Stimulated activated CD4-positive, alpha-beta T cell treated with anti-CD3 and anti-CD28 coated beads, TNF-alpha, amount 100 ng/mL, for 24 hours (primary cell): Measurements from ENCODE around the gene SYT9.

Source experiments
- DNase-seq, 3 experiments: peaks; one replicate each; pipeline ENCODE4 v3.0.0-alpha.2; 2020; ENCODE audit warnings: low read depth in 3 of 3

Gene SYT9

DNA sequence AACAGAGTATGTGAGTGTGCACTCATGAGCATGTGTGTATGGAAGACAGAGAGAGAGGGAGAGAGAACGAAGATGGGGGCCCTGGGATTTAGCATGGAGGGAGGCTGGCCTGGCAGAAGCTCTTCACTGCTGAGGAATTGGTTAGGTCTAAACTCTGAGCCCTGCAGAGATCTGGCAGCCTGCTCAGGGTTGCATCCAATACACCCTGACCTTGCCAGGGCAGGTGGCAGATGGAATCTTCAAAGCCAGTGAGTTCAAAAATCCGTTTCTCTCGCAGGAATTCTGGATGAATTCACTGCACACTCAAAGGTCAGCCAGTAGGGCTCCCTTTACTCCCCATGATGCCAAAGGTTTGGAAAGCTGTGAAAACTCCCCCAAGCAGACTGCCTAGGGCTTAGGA is 172.2 kb downstream of the SYT9 start:
- DNase-seq = no peak

DNA sequence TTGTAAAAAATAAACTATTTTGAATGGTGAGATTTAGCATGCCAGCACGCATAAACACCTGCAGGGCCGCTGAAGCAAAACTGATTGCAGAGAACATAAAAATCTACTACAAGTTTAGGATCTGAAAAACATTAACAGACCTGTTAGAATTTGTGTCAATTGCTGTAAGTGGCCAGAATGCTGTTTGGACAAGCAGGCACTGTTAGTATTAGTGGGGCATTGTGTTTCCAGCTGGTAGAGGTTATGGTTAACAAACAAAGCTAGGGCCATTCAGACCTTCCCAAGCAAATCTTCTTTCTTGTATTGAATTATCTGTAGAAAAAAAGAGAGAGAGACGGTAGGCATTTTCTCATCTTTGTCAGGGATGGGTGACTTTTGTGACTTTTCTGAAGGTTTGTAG is 176.0 kb downstream of the SYT9 start:
- DNase-seq = no peak

DNA sequence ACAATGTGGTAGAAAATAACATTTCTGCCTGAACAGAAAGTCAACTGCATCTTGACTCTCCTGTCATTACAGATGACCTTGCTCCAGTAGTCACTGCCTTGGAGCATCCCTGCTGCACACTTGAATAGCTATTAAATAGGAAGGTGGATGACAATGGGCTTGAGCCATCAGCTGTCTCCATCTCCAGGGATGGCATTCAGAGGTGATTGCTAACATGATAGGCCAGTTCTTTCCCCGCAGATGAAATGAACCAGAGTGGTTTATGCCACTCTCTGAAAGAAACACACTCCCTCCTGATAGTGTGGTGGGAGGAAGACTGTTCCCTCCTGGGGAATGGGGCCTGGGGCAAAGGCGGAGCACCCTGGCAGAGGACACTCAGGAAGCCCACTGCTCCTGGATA is 176.5 kb downstream of the SYT9 start:
- DNase-seq = no peak

DNA sequence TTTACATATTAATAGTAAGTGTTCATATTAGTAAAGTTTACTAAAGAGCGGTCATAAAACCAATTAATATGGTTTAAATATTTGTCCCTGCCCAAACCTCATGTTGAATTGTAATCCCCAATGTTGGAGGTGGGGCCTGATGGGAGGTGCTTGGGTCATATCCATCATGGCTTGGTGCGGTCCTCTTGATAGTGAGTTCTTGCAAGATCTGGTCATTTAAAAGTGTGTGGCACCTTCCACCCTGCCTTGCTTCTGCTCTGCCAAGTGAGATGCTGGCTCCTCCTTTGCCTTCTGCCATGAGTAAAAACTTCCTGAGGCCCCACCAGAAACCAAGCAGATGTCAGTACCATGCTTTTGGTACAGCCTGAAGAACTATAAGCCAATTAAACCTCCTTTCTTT is 178.8 kb downstream of the SYT9 start:
- DNase-seq = no peak

DNA sequence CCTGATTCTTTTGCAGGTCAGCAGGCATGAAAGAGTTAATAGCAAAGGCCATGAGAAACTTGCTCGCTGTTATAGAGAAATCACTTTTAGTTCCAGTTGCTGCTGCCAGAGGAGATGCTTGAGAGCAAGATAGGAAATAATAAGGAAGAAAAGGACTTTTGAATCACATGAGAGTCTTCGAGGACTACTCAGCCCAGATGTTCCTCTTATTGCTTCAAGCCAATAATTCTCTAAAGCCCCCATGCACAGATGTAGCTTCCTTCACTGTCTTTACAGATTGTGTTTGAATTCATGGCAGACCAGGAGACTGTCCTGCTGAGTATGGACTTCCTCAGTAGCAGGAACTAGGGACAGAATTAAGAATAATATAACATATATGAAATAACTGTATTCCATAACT is 183.5 kb downstream of the SYT9 start:
- no peak for DNase-seq

DNA sequence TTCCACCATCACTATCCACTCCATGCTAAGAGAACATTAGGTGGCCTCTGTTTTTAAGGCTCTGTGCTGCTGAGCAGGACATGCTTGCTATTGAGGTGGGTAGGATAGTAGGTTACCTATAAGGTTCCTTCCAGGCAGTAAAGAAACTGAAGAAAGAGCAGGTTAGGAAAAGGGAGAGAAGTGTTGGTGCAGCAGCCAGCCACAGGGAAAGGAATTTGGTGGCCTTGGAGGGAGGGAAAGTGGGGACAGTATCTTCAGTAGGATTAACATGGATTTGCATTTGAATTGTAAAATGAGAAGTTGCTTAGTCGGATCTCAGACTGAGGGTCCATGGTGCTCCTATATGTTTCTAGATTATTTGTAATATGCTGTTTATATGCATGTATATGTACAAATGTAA is 184.4 kb downstream of the SYT9 start:
- no peak for DNase-seq

DNA sequence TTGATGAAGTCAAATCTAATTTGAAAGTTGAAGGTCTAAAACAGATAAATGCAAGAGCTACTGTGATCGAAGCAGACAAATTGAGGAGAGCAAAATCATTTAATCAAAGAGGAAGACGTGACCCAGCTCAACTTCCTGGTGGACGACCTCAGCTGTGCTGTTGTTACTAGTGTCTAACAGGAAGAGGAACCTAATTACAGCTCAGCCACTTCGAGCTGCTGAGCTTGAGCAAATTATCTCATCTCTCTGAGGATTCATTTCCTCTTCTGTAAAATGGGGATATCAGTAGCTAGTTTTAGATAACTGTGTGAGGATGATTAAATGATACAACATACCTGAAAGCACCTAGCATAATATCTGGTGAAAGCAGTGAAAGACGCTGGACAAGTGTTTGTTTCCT is 185.0 kb downstream of the SYT9 start:
- DNase-seq = no peak

DNA sequence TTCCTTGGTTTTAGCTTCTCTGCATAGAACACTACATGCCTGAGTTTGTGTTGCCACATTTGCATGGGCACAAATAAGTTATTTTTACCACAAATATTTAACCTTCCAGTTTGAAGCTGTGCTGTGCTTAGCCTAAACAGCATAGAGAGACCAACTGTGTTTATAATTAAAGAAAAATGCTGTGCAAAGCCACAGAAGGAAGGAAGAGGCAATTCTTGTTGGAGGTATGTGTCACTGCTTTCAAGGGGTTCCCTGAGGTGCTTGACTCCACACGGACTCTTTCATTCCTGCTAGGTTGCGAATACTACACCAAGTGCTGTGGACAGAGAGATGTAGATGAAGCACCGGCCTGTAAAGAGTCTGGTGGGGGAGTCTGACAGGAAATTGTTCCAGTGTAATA is 186.0 kb downstream of the SYT9 start:
- no peak for DNase-seq

DNA sequence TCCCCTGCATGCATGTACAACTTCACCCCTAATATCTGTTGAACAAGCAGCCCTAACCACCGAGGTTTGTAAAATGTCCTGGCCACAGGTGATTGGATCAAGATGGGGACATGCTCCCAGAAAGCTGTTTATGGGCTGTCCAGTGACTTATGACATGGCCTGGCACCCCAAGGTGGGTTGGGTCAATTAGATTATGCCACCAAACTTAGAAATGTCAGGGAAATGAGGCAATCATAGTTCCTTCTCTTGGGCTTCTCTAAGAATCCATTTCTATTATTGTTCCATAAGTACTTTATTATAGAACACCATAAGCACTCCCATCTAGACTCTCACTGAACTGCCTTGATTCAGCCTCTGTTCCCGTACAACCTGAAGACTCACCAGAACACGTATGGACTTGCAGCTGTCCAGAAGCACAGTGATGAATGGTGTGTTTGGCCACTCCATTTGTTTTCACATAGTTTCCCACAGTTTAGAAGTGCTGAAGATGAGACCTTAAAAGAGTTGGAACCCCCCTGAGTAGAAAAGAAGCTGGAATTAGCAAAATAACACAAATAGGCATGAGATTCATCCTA is 188.1 kb downstream of the SYT9 start:
- DNase-seq = no peak

DNA sequence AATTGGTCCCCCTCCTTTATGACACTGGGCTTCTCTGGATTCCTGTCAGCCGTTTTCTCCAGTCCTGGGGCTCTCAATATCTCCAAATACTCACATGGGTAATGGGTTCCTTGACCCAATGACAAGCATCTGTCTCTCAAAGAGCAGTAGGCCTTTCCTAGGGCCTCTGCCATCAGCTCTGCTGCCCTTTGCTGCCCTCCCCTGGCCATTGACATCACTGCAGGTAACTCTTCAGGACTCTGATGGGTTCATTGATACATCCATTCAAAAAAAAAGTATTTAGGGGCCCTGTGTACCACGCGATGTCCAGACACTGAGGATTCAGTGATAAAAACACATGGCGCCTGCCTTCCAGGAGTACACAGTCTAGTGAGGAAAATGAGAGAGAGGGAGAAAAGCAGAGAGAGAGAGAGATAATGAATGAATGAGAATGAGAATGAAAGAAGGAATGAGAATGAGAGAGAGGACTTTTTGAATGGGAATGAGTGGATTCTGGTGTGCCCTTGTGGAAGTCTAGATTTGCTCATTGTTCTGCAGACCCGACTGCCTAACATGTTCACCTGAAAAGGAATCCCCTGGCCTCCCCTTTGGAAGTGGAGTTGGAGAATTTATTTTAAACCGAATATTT is 191.0 kb downstream of the SYT9 start:
- DNase-seq = peak; percentile 34 to 73 (median 50)

DNA sequence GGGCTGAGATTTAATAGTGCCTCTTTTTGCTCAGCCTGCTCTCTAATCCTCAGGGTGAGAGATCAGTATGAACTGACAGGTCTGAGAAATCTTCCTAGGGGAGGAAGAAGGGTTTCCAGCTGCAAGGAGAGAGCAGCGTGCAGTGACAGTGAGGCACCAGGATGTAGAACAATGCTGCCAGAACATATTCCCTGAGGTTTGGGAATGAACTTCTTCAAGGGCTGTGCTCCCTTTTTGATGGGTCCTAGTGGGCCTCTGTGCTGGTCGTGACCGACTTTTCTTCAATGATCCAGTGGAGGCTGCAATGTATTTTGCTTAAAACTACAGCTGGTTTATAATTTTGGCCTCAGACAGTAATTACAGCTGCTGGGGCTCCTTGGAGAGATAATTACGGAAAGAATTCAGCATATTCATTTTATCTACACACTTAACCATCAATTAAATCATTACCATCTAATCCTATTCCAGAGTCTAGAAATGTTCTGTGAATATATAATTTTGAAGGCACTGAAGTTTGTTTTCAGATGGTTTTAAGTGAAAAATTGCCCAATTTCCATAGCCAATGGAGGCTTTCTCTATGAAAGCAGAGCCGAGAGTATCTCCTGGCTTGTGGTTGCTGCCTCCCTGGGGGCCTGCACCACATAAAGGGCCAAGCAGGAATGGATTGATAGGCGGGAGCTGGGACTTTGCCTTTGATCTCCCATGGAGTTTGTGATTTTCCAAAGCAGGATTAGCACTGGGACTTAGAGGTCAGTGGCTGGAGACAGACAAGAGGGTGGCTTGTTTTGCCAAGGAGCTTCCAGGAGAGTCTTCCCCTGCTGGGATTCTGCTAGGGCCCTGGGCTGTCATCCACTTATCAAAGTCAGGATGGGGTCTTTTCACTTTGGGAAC is 192.6 kb downstream of the SYT9 start:
- DNase-seq = no peak

DNA sequence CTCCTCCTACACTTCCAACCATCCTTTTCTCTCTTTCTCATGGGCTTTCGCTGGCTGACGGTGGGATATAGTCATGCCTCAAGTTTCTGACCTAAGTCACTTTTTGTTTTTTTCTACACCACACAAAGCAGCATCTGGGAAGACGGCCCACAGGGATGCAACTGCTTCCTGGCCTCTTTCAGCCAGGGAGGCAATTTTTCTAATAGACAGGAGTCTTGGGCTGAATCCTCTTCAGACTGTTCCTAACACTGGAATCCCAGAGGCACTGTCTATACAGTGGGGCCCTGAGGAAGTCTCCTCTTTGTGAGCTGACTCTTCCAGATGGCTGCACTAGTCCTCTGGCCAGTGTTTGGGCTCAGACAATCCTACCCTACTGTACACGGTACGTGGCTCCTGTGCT is 193.9 kb downstream of the SYT9 start:
- no peak for DNase-seq

DNA sequence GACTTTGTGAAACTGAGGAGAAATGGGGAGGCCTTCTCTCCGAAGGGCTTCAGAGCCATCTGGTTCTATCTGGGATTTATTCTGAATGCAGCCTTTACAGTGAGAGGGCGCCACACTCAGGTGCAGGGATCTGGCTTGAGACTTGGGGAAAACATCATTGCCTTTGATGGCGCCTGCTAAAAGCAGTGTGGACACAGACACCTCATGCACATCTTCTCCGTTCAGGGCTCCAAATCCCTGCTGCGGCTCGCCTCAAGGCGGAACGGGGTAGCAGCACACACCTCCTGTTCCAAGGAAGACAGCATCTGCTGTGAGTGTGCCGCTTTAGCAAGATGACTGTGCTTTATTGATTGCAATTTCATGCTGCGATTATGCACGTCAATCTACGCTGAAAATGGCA is 196.5 kb downstream of the SYT9 start:
- DNase-seq = no peak

DNA sequence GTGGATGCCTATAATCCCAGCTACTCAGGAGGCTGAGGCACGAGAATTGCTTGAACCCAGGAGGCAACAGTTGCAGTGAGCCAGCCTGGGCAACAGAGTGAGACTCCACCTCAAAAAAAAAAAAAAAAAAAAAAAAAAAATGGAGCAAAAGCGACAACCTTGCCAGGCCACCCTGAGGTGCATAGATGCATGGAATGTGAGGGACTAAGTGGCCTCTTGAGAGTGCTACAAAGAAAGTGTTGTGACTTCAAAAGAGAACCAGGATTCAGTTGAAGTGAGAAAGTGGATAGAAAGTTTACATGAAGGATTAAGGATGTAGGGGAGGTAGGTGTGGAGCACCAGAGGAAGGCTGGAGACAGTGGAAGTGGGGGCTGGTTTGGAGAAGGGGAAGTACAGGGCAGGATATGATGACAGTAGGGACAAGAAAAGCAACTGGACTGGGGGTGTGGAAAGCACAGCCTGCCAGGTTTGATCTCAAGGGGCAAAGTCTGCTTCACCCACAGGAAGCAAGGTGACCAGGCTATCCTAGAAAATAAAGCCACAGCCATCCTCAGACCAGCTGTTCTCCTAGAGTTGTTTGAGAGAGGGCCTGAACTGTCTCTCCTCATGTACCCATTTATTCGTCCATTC is 197.6 kb downstream of the SYT9 start:
- no peak for DNase-seq

DNA sequence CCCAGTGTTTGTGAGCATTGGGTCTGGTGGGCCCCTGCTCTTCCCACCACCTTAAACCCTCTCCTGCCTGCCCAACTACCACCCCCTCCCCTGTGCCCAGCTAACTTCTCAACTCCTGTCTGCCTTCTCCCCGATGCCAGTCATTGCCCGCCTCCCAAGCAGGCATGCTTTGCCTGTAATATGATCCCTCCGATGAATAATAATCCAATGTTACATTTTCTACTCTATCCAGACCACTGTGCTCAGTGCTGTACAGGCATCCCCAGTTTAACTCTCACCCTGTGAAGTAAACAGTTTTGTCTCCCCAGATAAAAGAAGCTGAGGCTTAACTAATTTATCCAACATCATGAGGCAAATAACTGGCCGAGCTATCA is 198.1 kb downstream of the SYT9 start:
- DNase-seq = no peak

DNA sequence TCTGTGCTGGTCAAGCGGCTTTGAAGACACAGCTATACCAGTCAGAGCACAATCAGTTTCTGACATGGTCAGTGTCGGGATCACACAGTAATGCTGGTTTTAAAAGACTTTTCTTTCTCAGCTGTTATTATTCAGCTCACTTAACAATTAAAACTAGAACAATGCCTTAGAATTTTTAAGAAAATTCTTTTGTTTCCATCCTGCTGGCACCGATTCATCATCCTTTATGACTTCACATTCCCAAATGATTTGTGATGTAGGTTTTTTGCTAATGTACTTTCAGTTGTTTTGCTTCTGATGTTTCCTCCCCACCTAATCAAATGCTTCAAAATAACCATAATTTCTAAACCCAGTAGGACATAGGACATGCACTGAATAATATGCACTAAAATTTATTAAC is 199.1 kb downstream of the SYT9 start:
- DNase-seq = no peak

DNA sequence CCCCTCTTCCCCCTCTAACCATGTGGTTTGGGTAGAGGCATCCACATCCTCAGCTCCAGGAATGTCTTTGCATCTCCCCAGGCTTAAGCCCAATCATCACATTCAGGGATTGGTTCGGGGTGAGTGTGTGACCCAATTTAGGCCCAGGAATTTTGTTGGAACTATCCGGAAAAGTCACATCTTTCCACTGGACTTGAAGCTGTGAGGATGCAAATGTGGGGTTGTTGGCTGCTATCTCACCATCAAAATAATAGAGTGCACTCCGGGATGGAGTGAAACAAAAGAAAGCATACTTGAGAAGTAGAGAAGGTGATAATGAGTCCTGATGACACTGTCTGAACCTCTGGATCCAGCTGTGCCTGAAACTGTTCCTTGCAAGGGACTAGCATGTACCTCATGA is 199.8 kb downstream of the SYT9 start:
- no peak for DNase-seq

DNA sequence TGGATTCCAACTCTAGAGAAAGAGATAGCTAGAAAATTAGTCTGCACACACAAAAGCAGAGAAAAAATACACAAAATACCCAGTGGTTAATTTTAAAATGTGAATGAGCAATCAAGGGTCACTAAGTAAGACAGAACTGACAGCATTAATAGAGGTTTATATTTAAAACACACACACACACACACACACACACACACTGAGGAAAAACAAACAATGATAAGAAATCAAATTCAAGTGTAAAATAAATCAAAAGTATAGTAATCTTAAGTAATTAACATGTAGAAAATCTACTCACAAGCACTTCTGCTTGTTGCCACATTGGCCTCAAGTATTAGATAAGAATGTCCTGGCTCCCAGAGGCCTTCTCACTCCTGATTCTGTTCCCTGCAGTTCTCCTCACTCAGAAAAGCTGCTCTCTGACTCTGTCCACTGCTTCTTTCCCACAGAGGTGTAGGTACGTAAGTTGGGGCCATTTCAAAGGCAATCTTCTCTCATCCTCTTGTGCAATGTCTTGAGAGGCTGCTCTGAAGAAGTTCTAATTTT is 200.3 kb downstream of the SYT9 start:
- no peak for DNase-seq

DNA sequence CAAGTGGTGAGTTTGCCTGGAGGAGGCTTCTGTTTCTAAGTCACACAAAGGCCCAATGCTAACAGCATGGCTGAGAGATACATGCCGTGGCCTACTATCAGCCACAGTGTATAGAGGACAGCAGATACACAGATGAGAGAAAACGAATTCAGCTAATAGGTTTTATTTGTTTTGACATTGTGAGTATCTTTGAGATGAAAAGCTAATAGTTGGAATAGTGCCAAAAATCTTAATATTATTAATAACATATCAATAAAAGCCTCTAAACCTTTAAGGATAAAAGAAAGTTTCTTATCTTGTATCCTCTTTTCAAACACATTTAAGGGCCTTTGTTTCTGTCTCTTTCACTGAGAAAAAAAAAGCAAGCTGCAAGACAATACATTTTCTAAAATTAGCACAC is 203.2 kb downstream of the SYT9 start:
- no peak for DNase-seq

DNA sequence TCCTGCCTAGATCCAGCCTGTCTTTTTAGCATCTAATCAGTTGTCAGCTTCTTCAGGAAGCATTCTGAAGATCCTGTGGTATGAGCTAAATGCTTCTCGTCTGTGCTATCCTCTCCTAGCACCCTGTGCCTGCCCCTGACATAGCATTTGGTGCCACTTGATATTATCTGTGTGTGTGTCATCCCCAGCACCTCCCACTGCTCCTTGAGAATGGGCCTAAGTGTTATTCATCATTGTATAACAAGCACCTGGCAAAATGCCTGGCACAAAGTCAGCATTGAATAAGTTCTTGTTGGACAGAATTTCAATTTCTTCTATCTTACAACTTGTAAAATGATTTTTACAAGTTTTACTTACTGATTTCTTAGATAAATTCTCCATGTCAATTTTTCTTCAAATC is 205.5 kb downstream of the SYT9 start:
- no peak for DNase-seq

DNA sequence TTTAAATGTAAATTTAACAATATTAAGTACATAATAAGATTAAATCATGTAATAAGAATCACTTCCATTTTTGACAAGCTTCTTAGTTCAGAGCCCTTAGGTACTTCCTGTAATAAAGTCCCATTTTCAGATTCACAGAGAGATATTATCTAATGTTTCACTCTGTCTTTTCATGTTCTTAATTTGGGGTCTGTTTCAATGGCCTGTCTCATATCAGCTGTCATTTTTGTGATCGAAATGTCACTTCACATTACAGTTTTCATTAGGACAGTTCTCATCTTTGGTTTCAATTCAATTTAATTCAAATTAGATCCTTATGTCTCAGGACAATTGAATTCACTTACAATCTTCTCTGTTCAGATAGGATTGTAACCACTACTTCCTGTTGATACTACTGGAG is 211.0 kb downstream of the SYT9 start:
- no peak for DNase-seq

DNA sequence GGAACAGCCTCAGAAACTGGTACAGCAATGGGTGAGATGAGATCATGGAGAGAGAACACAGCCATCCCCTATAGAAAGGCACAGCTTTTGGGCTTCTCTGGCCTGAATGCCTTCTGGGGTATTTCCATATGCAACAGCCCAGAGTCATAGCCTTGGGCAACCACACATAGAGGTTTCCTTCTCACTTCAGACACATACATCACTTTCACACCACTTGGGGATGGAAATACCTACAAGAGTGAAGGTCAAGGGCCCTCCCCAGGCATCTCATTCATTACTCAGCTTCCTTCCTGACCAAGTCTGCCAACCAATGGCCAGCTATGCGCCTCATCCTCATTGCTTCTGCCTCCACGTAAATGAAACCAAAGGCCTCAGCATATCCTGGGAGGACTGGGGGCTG is 215.9 kb downstream of the SYT9 start:
- DNase-seq = no peak
